SHP77 (cell line): Measurements from ENCODE around the gene TKTL1.
"Not testable (repeated sequence)": the region's sequence is repeated elsewhere in the genome, so short reads cannot be mapped to it uniquely, and the experiment has no call there.

Source experiments
- DNase-seq, 2 experiments: peaks; one replicate each; lab custom pipeline; 2025; lab: John Stamatoyannopoulos, UW

TKTL1 gene

GRCh38 chrX:154295664-154296310, at the start of gene TKTL1:
Gene TKTL1, plus strand, starts transcription at chrX:154295795. Its CDS starts 65 bp downstream, at chrX:154295860.
- DNase-seq, result no peak

DNA sequence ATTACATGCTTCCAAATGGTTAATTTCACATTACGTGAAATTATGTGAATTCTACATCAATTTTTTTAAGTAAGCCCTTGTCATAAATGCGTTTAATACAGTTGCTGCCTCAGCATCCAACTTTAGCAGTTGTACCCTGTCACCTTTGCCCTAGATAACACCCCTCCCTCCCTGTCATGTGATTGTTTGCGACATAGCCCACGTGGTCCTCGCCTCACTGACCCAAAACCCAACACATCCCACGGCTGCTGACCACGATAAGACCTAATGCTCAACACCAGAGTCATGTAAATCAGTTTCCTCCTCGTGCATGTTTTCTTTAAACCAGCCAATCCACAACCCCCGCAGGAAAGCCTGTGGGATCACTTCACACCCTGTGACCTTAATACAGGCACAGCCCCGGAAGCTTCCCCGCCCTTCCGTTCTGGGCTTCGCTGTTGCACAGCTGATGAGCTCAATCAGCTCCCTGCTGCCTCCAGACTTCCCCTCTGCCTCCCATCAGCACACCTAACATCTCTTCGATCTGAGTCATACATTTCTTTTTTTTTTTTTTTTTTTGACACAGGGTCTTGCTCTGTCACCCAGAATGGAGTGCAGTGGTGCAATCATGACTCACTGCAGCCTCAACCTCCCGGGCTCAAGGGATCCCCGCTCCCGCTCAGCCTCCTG, 48.1 kb upstream of the TKTL1 start:
- not testable (repeated sequence) for DNase-seq

DNA sequence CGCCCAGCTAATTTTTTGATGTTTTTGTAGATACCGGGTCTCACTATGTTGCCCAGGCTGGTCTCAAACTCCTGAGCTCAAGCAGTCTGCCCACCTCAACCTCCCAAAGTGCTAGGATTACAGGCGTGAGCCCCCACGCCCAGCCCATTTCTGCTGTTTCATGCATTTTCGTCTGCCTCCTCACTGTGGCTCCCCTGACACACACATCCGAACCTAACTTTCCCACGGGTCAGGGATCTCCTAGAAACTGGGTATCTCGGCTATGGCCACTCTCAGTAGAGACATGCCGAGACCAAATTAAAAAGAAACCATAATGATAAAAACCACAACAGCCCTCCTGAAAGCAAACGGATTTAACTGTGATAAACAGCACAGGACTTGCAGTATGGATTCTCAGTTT, 47.5 kb upstream of the TKTL1 start:
- not testable (repeated sequence) for DNase-seq

DNA sequence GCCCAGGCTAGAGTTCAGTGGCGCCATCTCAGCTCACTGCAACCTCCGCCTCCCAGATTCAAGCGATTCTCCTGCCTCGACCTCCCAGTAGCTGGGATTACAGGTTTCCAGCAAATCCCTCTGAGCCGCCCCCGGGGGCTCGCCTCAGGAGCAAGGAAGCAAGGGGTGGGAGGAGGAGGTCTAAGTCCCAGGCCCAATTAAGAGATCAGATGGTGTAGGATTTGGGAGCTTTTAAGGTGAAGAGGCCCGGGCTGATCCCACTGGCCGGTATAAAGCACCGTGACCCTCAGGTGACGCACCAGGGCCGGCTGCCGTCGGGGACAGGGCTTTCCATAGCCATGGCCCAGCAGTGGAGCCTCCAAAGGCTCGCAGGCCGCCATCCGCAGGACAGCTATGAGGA, 38.3 kb upstream of the TKTL1 start, which contains the start of gene OPN1MW3:
Gene OPN1MW3 (plus strand): TSS at position 301 of the 400 bp plus-strand sequence. CDS start 38 bp downstream, at position 339.
- DNase-seq, result not testable (repeated sequence)

DNA sequence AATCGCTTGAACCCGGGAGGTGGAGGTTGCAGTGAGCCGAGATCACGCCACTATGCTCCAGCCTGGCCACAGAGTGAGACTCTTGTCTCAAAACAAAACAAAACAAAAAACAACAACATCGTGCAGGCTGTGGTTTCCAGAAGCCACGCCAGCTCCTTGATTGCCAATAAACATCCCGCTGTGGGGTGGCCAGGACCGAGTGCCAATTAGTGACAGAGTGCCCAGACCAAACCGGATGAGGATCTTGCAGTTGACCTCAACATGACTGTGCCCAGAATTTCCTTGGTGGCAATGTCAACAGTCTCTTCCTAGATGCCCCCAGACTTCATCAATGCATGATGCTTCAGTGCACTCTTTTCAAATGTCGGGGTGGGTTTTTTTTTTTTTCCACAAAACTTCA, 36.9 kb upstream of the TKTL1 start:
- DNase-seq, result not testable (repeated sequence)

DNA sequence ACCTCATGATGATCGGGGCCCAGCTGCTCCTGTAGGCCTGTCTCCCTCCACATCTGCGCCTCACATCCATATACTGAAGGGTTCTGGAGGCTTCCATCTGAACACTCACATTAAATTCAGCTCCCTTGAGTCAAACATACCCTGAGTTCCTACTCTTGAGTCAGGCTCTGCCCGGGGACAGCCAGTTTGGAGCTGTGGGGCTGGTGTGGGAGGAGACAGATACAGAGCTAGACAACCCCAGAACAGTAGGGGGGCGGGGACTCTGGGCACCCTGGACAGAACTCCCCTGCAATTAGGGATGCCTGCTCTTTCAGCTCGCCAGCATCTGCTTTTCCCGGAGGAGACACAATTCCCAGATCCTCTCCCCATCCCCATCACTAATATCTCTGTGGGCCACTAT, 32.5 kb upstream of the TKTL1 start:
- DNase-seq, result not testable (repeated sequence)

DNA sequence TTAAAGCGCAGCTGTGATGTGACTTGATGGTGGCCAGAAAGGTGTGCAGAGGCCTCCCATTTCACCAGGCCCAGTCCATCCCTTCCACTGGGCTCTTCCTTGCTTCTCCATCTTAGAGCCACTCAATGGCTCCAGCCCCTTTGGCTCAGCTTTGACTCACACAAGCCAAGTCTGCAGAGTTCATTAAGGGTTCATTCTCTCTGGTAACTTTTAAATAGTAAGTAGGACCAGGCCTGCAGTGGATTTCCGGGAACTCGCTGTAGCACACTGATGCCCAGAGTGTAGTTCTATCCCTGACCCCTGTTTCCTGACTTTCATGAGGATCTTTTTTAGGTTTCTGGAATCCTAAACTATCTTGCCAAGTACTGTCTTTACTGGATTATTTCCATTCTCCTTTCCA, 26.4 kb upstream of the TKTL1 start:
- not testable (repeated sequence) for DNase-seq

DNA sequence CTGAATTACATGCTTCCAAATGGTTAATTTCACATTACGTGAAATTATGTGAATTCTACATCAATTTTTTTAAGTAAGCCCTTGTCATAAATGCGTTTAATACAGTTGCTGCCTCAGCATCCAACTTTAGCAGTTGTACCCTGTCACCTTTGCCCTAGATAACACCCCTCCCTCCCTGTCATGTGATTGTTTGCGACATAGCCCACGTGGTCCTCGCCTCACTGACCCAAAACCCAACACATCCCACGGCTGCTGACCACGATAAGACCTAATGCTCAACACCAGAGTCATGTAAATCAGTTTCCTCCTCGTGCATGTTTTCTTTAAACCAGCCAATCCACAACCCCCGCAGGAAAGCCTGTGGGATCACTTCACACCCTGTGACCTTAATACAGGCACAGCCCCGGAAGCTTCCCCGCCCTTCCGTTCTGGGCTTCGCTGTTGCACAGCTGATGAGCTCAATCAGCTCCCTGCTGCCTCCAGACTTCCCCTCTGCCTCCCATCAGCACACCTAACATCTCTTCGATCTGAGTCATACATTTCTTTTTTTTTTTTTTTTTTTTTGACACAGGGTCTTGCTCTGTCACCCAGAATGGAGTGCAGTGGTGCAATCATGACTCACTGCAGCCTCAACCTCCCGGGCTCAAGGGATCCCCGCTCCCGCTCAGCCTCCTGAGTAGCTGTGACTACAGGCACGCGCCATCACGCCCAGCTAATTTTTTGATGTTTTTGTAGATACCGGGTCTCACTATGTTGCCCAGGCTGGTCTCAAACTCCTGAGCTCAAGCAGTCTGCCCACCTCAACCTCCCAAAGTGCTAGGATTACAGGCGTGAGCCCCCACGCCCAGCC, 10.9 kb upstream of the TKTL1 start:
- DNase-seq, result not testable (repeated sequence)

- DNase-seq, result not testable (repeated sequence)
Observed at GRCh38 chrX:154286406-154286805, 9.2 kb upstream of the TKTL1 start.

GRCh38 chrX:154294791-154295574, 612 bp upstream of the TKTL1 start, which contains the start of gene TEX28:
Gene TEX28, minus strand, starts transcription at chrX:154295124. Its CDS starts 3,007 bp downstream, at chrX:154292117.
- DNase-seq, result no peak

DNA sequence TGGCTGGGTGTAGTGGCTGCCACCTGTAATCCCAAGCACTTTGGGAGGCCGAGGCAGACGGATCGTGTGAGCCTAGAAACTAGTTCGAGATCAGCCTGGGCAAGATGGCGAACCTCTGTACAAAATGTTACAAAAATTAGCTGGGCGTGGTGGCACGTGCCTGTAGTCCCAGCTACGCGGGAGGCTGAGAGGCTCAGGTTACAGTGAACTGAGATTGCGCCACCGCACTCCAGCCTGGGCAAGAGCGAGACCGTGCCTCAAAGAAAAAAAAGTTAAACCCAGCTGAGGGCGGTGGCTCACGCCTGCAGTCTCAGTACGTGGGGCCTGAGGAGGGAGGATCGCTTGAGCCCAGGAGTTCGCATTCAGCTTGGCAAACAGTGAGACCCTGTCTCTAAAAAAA, 1.1 kb downstream of the TKTL1 start:
- DNase-seq, result no peak

DNA sequence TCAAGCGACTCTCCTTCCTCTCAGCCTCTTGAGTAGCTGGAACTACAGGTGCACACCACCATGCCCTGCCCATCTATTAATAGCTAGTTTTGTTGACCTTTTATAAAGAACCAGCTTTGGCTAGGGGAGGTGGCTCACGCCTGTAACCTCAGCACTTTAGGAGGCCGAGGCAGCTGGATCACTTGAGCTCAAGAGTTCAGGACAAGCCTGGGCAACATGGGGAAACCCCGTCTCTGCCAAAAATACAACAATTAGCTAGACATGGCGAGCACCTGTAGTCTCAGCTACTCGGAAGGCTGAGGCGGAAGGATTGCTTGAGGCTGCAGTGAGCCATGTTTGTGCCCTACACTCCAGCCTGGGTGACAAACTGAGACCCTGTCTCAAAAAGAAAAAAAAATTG, 2.7 kb downstream of the TKTL1 start:
- DNase-seq, result peak in 1 of 2 experiments; percentile 52

DNA sequence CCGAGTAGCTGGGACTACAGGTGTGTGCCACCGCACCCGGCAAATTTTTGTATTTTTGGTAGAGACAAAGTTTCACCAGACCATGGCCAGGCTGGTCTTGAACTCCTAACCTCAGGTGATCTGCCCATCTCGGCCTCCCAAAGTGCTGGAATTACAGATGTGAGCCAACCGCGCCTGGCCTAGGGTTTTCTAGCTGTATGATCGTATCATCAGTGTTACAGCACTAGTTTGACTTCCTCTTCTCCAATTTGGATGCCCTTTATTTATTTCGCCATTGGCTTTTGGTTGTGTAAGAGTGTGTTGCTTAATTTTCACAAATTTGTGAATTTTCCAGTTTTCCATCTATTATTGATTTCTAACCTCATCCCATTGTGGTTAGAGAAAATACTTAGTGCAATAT, 5.2 kb downstream of the TKTL1 start:
- no peak for DNase-seq

DNA sequence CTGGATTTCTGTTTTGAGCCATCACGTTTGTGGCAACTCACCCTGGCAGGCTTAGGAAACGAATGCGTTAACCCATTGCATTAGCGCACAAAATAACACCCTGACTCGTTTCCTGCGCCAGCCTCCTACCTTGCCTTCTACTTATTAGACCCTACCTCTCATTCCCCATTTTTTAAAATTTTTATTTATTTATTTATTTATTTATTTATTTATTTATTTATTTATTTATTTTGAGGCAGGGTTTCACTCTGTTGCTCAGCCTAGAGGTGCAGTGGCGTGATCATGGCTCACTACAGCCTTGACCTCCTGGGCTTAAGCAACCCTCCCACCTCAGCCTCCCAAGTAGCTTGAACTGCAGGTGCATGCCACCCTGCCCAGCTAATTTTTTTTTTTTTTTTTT, 7.4 kb downstream of the TKTL1 start:
- DNase-seq, result not testable (repeated sequence)

DNA sequence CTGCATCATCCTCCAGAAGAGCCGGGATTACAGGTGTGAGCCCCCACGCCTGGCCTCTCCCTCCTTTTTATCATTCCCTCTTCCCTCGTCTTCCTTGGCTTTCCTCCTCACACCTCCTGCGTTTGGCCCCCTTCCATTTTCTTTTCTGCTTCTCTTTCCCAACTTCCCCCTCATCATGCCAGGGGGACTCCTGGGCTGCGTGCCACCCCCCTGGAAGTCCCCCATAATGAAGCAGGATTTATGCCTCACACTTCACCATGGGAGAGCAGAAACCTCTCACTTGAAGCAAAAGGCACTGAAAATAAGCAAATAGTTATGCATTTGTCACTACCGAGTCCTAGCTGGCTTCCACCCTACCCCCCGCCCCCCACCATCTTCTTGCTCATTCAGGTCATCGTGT, 7.9 kb downstream of the TKTL1 start:
- no peak for DNase-seq

DNA sequence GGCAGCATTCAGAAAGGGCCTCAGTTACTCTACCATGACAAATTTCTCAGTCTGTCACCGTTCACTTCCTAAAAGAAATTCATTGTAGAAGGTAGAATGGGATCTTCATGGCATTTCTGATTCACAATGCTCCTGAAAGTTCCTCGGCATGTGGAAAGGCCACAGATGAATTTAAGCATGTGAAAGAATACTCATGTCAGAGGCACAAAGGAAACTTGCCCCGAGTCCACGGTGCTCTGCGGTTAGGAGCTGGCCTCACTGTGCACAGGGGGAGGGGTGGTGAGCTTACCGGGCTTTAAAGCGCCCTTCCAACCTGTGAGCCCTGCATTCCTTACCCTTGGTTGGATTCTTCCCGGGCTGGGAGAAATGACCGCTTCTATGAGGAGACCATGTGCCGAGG, 9.3 kb downstream of the TKTL1 start:
- no peak for DNase-seq

- no peak for DNase-seq
Observed at GRCh38 chrX:154305541-154306205, 10.1 kb downstream of the TKTL1 start.

- no peak for DNase-seq
Observed at GRCh38 chrX:154307202-154307601, 11.6 kb downstream of the TKTL1 start.

- DNase-seq, result no peak
Observed at GRCh38 chrX:154308108-154308946, 12.7 kb downstream of the TKTL1 start.
